ENCODE data around the gene YPEL3.
A peak's percentile ranks its signal among the peaks of the same experiment; 100 is the strongest.

Gene YPEL3

GRCh38 chr16:30064729-30065101, 31.3 kb downstream of the YPEL3 start:
- H3K4me3 ChIP-seq (ENCODE audit: low read depth, low read length), result peak overlapping the region; percentile 100
- no peak for DNase-seq (ENCODE audit: low read depth)
- TF ChIP-seq CTCF (conservative IDR thresholded peaks at IDR 0.05; ENCODE audit: low read depth, low read length), result no peak

- DNase-seq (ENCODE audit: low read depth), result peak; percentile 63
- TF ChIP-seq CTCF (conservative IDR thresholded peaks at IDR 0.05; ENCODE audit: low read depth, low read length), result peak; percentile 42
- peak overlapping the region; percentile 100 for H3K4me3 ChIP-seq (ENCODE audit: low read depth, low read length)
Observed at GRCh38 chr16:30063893-30064728, 31.9 kb downstream of the YPEL3 start.

- TF ChIP-seq CTCF (conservative IDR thresholded peaks at IDR 0.05; ENCODE audit: low read depth, low read length), result no peak
- no peak for DNase-seq (ENCODE audit: low read depth)
- peak overlapping the region; percentile 100 for H3K4me3 ChIP-seq (ENCODE audit: low read depth, low read length)
Observed at GRCh38 chr16:30063278-30063892, 32.6 kb downstream of the YPEL3 start.

GRCh38 chr16:30060836-30061554, 35.0 kb downstream of the YPEL3 start:
- no peak overlapping the region for H3K4me3 ChIP-seq (ENCODE audit: low read depth, low read length)
- TF ChIP-seq CTCF (conservative IDR thresholded peaks at IDR 0.05; ENCODE audit: low read depth, low read length), result no peak
- DNase-seq (ENCODE audit: low read depth), result no peak

GRCh38 chr16:30060346-30060745, 35.7 kb downstream of the YPEL3 start:
- no peak for TF ChIP-seq CTCF (conservative IDR thresholded peaks at IDR 0.05; ENCODE audit: low read depth, low read length)
- no peak overlapping the region for H3K4me3 ChIP-seq (ENCODE audit: low read depth, low read length)
- DNase-seq (ENCODE audit: low read depth), result no peak

GRCh38 chr16:30054959-30055553, 41.0 kb downstream of the YPEL3 start:
- TF ChIP-seq CTCF (conservative IDR thresholded peaks at IDR 0.05; ENCODE audit: low read depth, low read length), result peak; percentile 73
- H3K4me3 ChIP-seq (ENCODE audit: low read depth, low read length), result no peak overlapping the region
- DNase-seq (ENCODE audit: low read depth), result no peak
